Measurements from ENCODE around the gene BRINP3.

BRINP3 gene

DNA sequence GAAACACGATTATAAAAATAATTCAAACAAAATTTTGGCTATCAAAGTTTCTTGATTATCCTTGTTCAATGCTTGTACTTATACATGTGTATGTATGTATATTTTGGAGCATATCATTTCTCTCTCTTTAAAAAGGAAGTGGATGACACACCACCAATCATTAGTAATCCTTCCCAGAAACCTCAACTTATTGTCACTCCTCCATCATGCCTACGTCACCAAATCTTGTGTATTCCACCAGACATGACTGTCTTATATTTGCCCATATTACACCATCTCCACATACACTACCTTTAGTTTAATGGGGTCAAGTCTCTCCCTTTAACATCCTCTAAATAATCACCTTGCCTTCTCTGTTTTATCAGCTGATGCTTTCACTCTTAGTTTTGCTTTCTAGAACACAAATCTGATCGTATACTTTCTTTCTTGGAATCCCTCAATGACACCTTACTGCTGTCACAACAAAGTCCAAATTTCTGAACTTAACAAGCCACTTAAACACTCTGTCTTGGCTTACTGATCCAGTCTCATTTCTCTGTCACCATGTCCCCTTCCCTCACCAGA lies 124.0 kb downstream of the BRINP3 start:
- H3K4ac ChIP-seq (ENCODE audit: low read length) = no peak overlapping the region
- no peak overlapping the region for H2AFZ ChIP-seq (ENCODE audit: low read length)
- H3K79me1 ChIP-seq (ENCODE audit: low read depth, low read length) = no peaks in the 10 kb centered on the region
- no peak overlapping the region for H2BK15ac ChIP-seq (ENCODE audit: low read length)
- WGBS, 2 donors (ENCODE audit: extremely low coverage in 2 of 2, insufficient read length in 2 of 2, insufficient replicate concordance in 1 of 2) = no CpG with 5 or more reads among the region's 3 CpGs
- H2AK5ac ChIP-seq (ENCODE audit: low read depth, low read length) = no peak overlapping the region
- no peaks in the 10 kb centered on the region for H3K36me3 ChIP-seq (replicated peaks in 1 of 2; ENCODE audit: control insufficient read depth in 2 of 2, insufficient read depth in 2 of 2, low read length in 2 of 2)
- no peak overlapping the region for H2BK12ac ChIP-seq (ENCODE audit: low read length)
- H3K18ac ChIP-seq (ENCODE audit: low read length) = no peak overlapping the region
- no peak overlapping the region for H3K4me3 ChIP-seq (ENCODE audit: low read length in 2 of 2)
- H3K14ac ChIP-seq (ENCODE audit: low read length) = no peak overlapping the region
- H3K4me1 ChIP-seq (ENCODE audit: control insufficient read depth in 2 of 2, insufficient read depth in 1 of 2, low read depth in 1 of 2, low read length in 2 of 2) = no peaks in the 10 kb centered on the region
- H2BK120ac ChIP-seq (ENCODE audit: low read depth, low read length) = no peak overlapping the region
- no peaks in the 10 kb centered on the region for H3K9me3 ChIP-seq (replicated peaks in 1 of 2; ENCODE audit: control insufficient read depth in 2 of 2, insufficient read depth in 1 of 2, low read depth in 1 of 2, low read length in 2 of 2)
- no peak overlapping the region for H3K23ac ChIP-seq (ENCODE audit: low read depth, low read length, poor library complexity)
- DNase-seq (ENCODE audit: low spot score) = no peak
- no peak overlapping the region for H3K4me2 ChIP-seq (ENCODE audit: insufficient read depth, low read length, poor library complexity, severe bottlenecking)
- H4K91ac ChIP-seq (ENCODE audit: low read depth, low read length, poor library complexity) = no peak overlapping the region
- no peak overlapping the region for H4K8ac ChIP-seq (ENCODE audit: low read depth, low read length)
- H3K9ac ChIP-seq (ENCODE audit: low read depth, low read length, poor library complexity) = no peak overlapping the region
- no peak overlapping the region for H3K27ac ChIP-seq (replicated peaks; ENCODE audit: low read length)
- H3K27me3 ChIP-seq (ENCODE audit: control insufficient read depth in 3 of 3, insufficient read depth in 3 of 3, low read depth in 1 of 3, low read length in 3 of 3) = no peaks in the 10 kb centered on the region
- no peak overlapping the region for H2BK5ac ChIP-seq (ENCODE audit: low read length)

DNA sequence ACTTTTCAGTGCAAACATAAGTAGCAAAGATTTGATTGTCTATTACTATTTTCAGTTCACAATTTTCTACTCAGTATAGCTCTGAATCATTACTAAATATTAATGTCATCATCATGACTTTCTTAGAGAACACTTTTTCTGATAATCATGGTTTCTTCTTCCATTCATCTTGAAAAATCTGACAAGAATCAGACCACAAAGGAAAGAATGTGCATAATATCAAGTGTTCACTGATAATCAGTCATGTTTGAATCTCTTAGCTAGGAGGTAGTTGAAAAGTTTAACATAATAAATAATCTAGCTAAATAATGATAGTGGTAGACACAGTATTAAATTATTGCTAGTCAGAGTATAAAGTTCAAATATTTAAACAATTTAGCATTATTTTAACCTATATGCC lies 133.2 kb downstream of the BRINP3 start:
- H2AK5ac ChIP-seq (ENCODE audit: low read depth, low read length) = no peak overlapping the region
- no peak for DNase-seq (ENCODE audit: low spot score)
- H3K23ac ChIP-seq (ENCODE audit: low read depth, low read length, poor library complexity) = no peak overlapping the region
- H3K79me1 ChIP-seq (ENCODE audit: low read depth, low read length) = no peaks in the 10 kb centered on the region
- H3K9me3 ChIP-seq (replicated peaks in 1 of 2; ENCODE audit: control insufficient read depth in 2 of 2, insufficient read depth in 1 of 2, low read depth in 1 of 2, low read length in 2 of 2) = no peaks in the 10 kb centered on the region
- no peak overlapping the region for H3K4me2 ChIP-seq (ENCODE audit: insufficient read depth, low read length, poor library complexity, severe bottlenecking)
- no peak overlapping the region for H2AFZ ChIP-seq (ENCODE audit: low read length)
- H3K14ac ChIP-seq (ENCODE audit: low read length) = no peak overlapping the region
- H2BK5ac ChIP-seq (ENCODE audit: low read length) = no peak overlapping the region
- no peak overlapping the region for H3K9ac ChIP-seq (ENCODE audit: low read depth, low read length, poor library complexity)
- H2BK12ac ChIP-seq (ENCODE audit: low read length) = no peak overlapping the region
- no peak overlapping the region for H3K27ac ChIP-seq (replicated peaks; ENCODE audit: low read length)
- H4K8ac ChIP-seq (ENCODE audit: low read depth, low read length) = no peak overlapping the region
- H2BK120ac ChIP-seq (ENCODE audit: low read depth, low read length) = no peak overlapping the region
- H3K4me3 ChIP-seq (ENCODE audit: low read length in 2 of 2) = no peak overlapping the region
- H2BK15ac ChIP-seq (ENCODE audit: low read length) = no peak overlapping the region
- no peaks in the 10 kb centered on the region for H3K4me1 ChIP-seq (ENCODE audit: control insufficient read depth in 2 of 2, insufficient read depth in 1 of 2, low read depth in 1 of 2, low read length in 2 of 2)
- H4K91ac ChIP-seq (ENCODE audit: low read depth, low read length, poor library complexity) = no peak overlapping the region
- H3K18ac ChIP-seq (ENCODE audit: low read length) = no peak overlapping the region
- no peaks in the 10 kb centered on the region for H3K36me3 ChIP-seq (replicated peaks in 1 of 2; ENCODE audit: control insufficient read depth in 2 of 2, insufficient read depth in 2 of 2, low read length in 2 of 2)
- H3K4ac ChIP-seq (ENCODE audit: low read length) = no peak overlapping the region
- no peaks in the 10 kb centered on the region for H3K27me3 ChIP-seq (ENCODE audit: control insufficient read depth in 3 of 3, insufficient read depth in 3 of 3, low read depth in 1 of 3, low read length in 3 of 3)

DNA sequence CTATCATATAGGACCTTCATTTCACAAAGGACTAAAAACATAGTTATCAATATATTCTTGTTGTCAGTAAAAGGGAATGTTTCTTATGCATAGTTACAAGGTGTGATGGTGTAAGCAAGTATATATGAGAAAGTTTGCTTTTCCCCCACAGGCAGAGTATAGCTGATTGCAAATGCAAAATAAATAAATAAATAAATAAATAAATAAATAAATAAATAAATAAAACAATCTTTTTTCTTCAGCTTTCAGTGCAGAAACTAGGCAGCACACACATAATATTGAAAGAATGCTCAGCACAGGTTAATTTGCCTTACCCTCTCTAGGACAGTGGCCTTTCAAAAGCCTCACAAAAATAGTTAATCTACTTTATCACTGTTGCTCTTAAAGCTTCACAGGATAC lies 138.8 kb downstream of the BRINP3 start:
- Histone ChIP-seq H3K18ac (ENCODE audit: low read length) (no peak overlapping the region), H3K4ac (ENCODE audit: low read length) (no peak overlapping the region), H3K27ac (replicated peaks; ENCODE audit: low read length) (no peak overlapping the region), H2BK120ac (ENCODE audit: low read depth, low read length) (no peak overlapping the region), H4K91ac (ENCODE audit: low read depth, low read length, poor library complexity) (no peak overlapping the region), H2BK12ac (ENCODE audit: low read length) (no peak overlapping the region), H3K9me3 (replicated peaks in 1 of 2; ENCODE audit: control insufficient read depth in 2 of 2, insufficient read depth in 1 of 2, low read depth in 1 of 2, low read length in 2 of 2) (no peaks in the 10 kb centered on the region), H3K27me3 (ENCODE audit: control insufficient read depth in 3 of 3, insufficient read depth in 3 of 3, low read depth in 1 of 3, low read length in 3 of 3) (no peaks in the 10 kb centered on the region), H3K14ac (ENCODE audit: low read length) (no peak overlapping the region), H3K4me2 (ENCODE audit: insufficient read depth, low read length, poor library complexity, severe bottlenecking) (no peak overlapping the region), H3K23ac (ENCODE audit: low read depth, low read length, poor library complexity) (no peak overlapping the region), H3K4me3 (ENCODE audit: low read length in 2 of 2) (no peak overlapping the region), H3K36me3 (replicated peaks in 1 of 2; ENCODE audit: control insufficient read depth in 2 of 2, insufficient read depth in 2 of 2, low read length in 2 of 2) (no peaks in the 10 kb centered on the region), H2BK15ac (ENCODE audit: low read length) (no peak overlapping the region), H3K9ac (ENCODE audit: low read depth, low read length, poor library complexity) (no peak overlapping the region), H3K79me1 (ENCODE audit: low read depth, low read length) (no peaks in the 10 kb centered on the region), H4K8ac (ENCODE audit: low read depth, low read length) (no peak overlapping the region), H3K4me1 (ENCODE audit: control insufficient read depth in 2 of 2, insufficient read depth in 1 of 2, low read depth in 1 of 2, low read length in 2 of 2) (no peaks in the 10 kb centered on the region), H2AFZ (ENCODE audit: low read length) (no peak overlapping the region), H2AK5ac (ENCODE audit: low read depth, low read length) (no peak overlapping the region), H2BK5ac (ENCODE audit: low read length) (no peak overlapping the region)
- DNase-seq (ENCODE audit: low spot score) = no peak

DNA sequence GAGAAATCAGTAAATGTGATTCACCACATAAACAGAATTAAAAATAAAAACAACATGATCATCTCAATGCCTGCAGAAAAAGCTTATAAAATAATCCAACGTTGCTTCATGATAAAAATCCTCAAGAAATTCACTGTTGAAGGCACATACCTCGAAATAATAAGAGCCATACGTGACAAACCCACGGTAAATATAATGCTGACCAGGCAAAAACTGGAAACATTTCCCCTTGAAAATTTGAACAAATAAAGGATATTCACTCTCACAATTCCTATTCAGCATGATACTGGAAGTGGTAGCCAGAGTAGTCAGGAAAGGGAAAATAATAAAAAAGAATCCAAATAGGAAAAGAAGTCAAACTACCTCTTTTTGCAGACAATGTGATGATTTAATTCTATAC lies 148.8 kb downstream of the BRINP3 start:
- DNase-seq (ENCODE audit: low spot score) = no peak

More for the DNA sequence above, 148.8 kb downstream of the BRINP3 start:
- no CpG with 5 or more reads among the region's 4 CpGs for WGBS, 2 donors (ENCODE audit: extremely low coverage in 2 of 2, insufficient read length in 2 of 2, insufficient replicate concordance in 1 of 2)
- no peak overlapping the region for H3K4ac ChIP-seq (ENCODE audit: low read length)
- no peak overlapping the region for H2AK5ac ChIP-seq (ENCODE audit: low read depth, low read length)
- no peaks in the 10 kb centered on the region for H3K9me3 ChIP-seq (replicated peaks in 1 of 2; ENCODE audit: control insufficient read depth in 2 of 2, insufficient read depth in 1 of 2, low read depth in 1 of 2, low read length in 2 of 2)
- H3K4me3 ChIP-seq (ENCODE audit: low read length in 2 of 2) = no peak overlapping the region
- H2BK15ac ChIP-seq (ENCODE audit: low read length) = no peak overlapping the region
- H2AFZ ChIP-seq (ENCODE audit: low read length) = no peak overlapping the region
- H3K36me3 ChIP-seq (replicated peaks in 1 of 2; ENCODE audit: control insufficient read depth in 2 of 2, insufficient read depth in 2 of 2, low read length in 2 of 2) = no peaks in the 10 kb centered on the region
- no peak overlapping the region for H4K8ac ChIP-seq (ENCODE audit: low read depth, low read length)
- no peak overlapping the region for H2BK120ac ChIP-seq (ENCODE audit: low read depth, low read length)
- no peak overlapping the region for H3K27ac ChIP-seq (replicated peaks; ENCODE audit: low read length)
- no peak overlapping the region for H3K4me2 ChIP-seq (ENCODE audit: insufficient read depth, low read length, poor library complexity, severe bottlenecking)
- no peak overlapping the region for H4K91ac ChIP-seq (ENCODE audit: low read depth, low read length, poor library complexity)
- no peak overlapping the region for H3K23ac ChIP-seq (ENCODE audit: low read depth, low read length, poor library complexity)
- no peak overlapping the region for H3K9ac ChIP-seq (ENCODE audit: low read depth, low read length, poor library complexity)
- no peak overlapping the region for H2BK12ac ChIP-seq (ENCODE audit: low read length)
- no peaks in the 10 kb centered on the region for H3K4me1 ChIP-seq (ENCODE audit: control insufficient read depth in 2 of 2, insufficient read depth in 1 of 2, low read depth in 1 of 2, low read length in 2 of 2)
- no peak overlapping the region for H2BK5ac ChIP-seq (ENCODE audit: low read length)
- no peaks in the 10 kb centered on the region for H3K27me3 ChIP-seq (ENCODE audit: control insufficient read depth in 3 of 3, insufficient read depth in 3 of 3, low read depth in 1 of 3, low read length in 3 of 3)
- H3K14ac ChIP-seq (ENCODE audit: low read length) = no peak overlapping the region
- no peaks in the 10 kb centered on the region for H3K79me1 ChIP-seq (ENCODE audit: low read depth, low read length)
- H3K18ac ChIP-seq (ENCODE audit: low read length) = no peak overlapping the region
